NCI-H1694 (cell line): ENCODE measurements around the gene GPNMB.
"Not testable (repeated sequence)": the region's sequence is repeated elsewhere in the genome, so short reads cannot be mapped to it uniquely, and the experiment has no call there.

ENCODE experiments used
- DNase-seq: peaks from one replicate; lab custom pipeline; 2025; lab: John Stamatoyannopoulos, UW

GPNMB gene

DNA sequence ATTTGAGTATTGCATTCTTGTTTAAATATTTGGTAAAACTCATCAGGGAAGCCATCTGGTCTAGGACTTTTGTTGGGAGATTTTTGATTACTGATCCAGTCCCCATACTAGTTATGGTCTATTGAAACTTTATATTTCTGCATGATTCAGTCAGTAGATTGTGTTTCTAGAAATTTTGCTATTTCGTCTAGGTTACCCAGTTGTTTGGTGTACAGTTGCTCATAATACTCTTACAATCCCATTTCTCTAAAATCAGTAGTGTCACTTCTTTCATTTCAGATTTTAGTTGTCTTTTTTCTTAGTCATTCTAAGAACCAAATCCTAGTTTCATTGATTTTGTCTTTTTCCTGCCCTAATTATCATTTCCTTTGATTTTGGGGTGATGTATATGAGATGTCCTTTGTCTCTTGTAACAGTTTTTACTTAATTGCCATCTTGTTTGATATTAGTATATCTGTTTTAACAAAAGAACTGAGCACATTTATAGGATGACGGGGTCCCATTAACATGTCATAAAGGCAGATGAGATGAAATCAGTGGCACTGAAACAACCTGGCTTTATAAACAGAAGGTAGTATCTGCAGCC lies 60.5 kb downstream of the GPNMB start:
- no peak for DNase-seq

DNA sequence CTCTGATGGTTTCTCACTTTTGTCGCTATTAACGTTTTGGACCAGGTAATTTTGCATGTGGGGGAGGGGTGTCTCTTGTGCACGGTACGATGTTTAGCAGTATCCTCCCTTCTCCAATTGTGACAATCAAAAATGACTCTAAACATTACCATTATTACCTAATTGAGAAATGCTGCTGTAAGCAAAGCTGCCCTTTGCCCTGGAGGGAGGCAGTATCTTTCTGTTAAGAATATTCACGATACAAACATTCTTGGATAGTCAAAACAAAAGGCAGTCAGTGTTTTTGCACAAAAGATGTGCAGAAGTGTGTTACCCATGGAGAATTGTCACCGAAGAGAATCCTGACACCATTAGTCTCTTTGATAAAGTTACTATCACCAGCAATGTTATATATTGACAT lies 62.2 kb downstream of the GPNMB start:
- no peak for DNase-seq

DNA sequence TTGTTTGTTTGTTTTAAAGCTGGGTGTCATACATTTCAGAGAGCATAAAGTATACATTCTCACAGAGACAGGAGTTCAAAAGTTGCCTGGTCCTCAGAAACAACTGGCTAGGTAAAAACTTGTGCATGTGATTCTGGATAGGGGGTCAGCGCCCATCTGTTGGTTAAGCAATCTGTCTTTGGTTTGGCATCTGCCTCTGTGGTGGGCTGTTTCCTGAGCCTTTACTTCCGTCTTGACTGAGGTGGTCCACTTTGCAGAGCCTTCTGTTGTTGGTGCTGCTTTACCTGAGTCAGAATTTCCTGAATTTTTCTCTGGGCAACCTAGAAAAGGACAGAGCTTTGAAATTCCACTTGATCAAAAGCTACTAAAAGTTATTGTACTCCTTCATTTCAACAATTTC lies 65.6 kb downstream of the GPNMB start:
- not testable (repeated sequence) for DNase-seq

DNA sequence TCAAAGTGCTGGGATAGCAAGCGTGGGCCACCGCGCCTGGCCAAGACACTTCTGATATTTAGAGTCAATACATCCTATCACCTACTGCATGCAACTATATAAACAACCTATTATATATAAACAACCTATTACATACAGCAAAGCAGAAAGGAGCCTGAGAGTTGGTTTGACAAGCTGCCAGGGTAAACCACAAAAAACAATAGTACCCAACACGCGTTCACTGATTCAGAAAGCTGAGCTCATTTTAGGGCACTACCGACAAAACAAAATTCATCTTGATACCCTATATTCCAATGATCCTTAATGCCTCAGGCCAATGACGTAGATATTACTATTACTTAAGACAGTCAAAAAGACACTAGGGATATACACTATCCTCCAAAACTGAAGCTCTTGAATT lies 68.8 kb downstream of the GPNMB start:
- DNase-seq: no peak
